IMR-90 (cell line): Measurements from ENCODE around the gene COX4I1. TPM values are rescaled to one million over a fixed set of nuclear protein-coding genes. Genes with fewer than 3 reads are reported as not detected.

Source experiments
- ATAC-seq: fragments of 200-7000 bp; cut with Tn5 transposase; 2 replicates; pipeline ENCODE4 v1.9.1; 2020; ENCODE audit warnings: low read depth, mild to moderate bottlenecking, moderate library complexity
- BruUV-seq: library from RNA; stranded (reverse); fragments of 400-500 nt; replicated peaks from 2 replicates; lab custom pipeline; 2021; lab: Mats Ljungman, UMichigan
- CTCF ChIA-PET: fragments of 300-600 bp; formaldehyde crosslinking; extraction: SDS; loops from one replicate; lab custom pipeline; 2021; ENCODE audit warnings: antibody characterized with exemption; lab: Yijun Ruan, JAX
- POLR2A ChIA-PET: fragments of 300-600 bp; sonication (Branson Sonifier 250); formaldehyde crosslinking; loops from one replicate; lab custom pipeline; 2022; ENCODE audit warnings: antibody characterized with exemption; ENCODE audit not compliant: unreplicated experiment; lab: Charles Lee
- DNase-seq: peaks from one replicate; pipeline ENCODE4 v3.0.0; 2013
- H2AFZ ChIP-seq: replicated peaks from 2 replicates; pipeline ENCODE3; 2013; ENCODE audit warnings: low read length, mild to moderate bottlenecking; ENCODE audit not compliant: poor library complexity
- H2AK5ac ChIP-seq: 2 replicates; pipeline ENCODE4 v1.6.1; 2013; ENCODE audit warnings: low read depth, low read length, inconsistent platforms
- H2AK9ac ChIP-seq: replicated peaks from 2 replicates; pipeline ENCODE3; 2013; ENCODE audit warnings: mild to moderate bottlenecking, low read depth, low read length, moderate library complexity; ENCODE audit not compliant: poor library complexity
- H2BK120ac ChIP-seq: 2 replicates; pipeline ENCODE4 v1.6.1; 2013; ENCODE audit warnings: low read depth, low read length, inconsistent platforms
- H2BK15ac ChIP-seq: 3 replicates; pipeline ENCODE4 v1.6.1; 2013; ENCODE audit warnings: low read depth, low read length, inconsistent platforms
- H2BK20ac ChIP-seq: 2 replicates; pipeline ENCODE4 v1.6.1; 2013; ENCODE audit warnings: low read depth, mild to moderate bottlenecking, inconsistent platforms, low read length, moderate library complexity
- H2BK5ac ChIP-seq: 2 replicates; pipeline ENCODE4 v1.6.1; 2013; ENCODE audit warnings: mild to moderate bottlenecking, low read depth, low read length, inconsistent platforms; ENCODE audit not compliant: poor library complexity, severe bottlenecking
- H3K14ac ChIP-seq: replicated peaks from 2 replicates; pipeline ENCODE4 v1.6.1; 2013; ENCODE audit warnings: low read depth, low read length, inconsistent platforms
- H3K18ac ChIP-seq: 2 replicates; pipeline ENCODE4 v1.6.1; 2013; ENCODE audit warnings: low read depth, low read length, control low read depth
- H3K23ac ChIP-seq: 2 replicates; pipeline ENCODE4 v1.6.1; 2013; ENCODE audit warnings: low read depth, low read length, inconsistent platforms
- H3K27ac ChIP-seq: 2 replicates; pipeline ENCODE4 v1.5.1; 2013; ENCODE audit warnings: mild to moderate bottlenecking, control low read depth, low read length; ENCODE audit not compliant: insufficient read depth
- H3K27me3 ChIP-seq: 2 replicates; pipeline ENCODE4 v1.6.1; 2013; ENCODE audit warnings: low read length; ENCODE audit not compliant: control insufficient read depth, insufficient read depth
- H3K36me3 ChIP-seq: 2 replicates; pipeline ENCODE4 v1.6.1; 2013; ENCODE audit warnings: low read length, mixed read lengths; ENCODE audit not compliant: control insufficient read depth, insufficient read depth
- H3K4ac ChIP-seq: 2 replicates; pipeline ENCODE4 v1.6.1; 2013; ENCODE audit warnings: low read depth, low read length, inconsistent platforms
- H3K4me1 ChIP-seq: 2 replicates; pipeline ENCODE4 v1.6.1; 2013; ENCODE audit warnings: low read length, mixed read lengths; ENCODE audit not compliant: control insufficient read depth, insufficient read depth
- H3K4me2 ChIP-seq: 2 replicates; pipeline ENCODE4 v1.6.1; 2013; ENCODE audit warnings: low read depth, mild to moderate bottlenecking, control low read depth, low read length, moderate library complexity
- H3K4me3 ChIP-seq: 2 replicates; pipeline ENCODE4 v1.5.1; 2013; ENCODE audit warnings: low read depth, mild to moderate bottlenecking, control low read depth, low read length, moderate library complexity; ENCODE audit not compliant: insufficient read depth
- H3K56ac ChIP-seq: 2 replicates; pipeline ENCODE4 v1.6.1; 2013; ENCODE audit warnings: low read length, inconsistent platforms; ENCODE audit not compliant: insufficient read depth; ENCODE audit errors: extremely low read depth
- H3K79me1 ChIP-seq, 2 experiments: 2 replicates each; pipeline ENCODE4 v1.6.1; 2013; ENCODE audit warnings: low read length in 2 of 2, inconsistent platforms in 1 of 2, low read depth in 1 of 2
- H3K9ac ChIP-seq: 2 replicates; pipeline ENCODE4 v1.6.1; 2013; ENCODE audit warnings: low read depth, low read length, control low read depth
- H3K9me1 ChIP-seq: 2 replicates; pipeline ENCODE4 v1.6.1; 2013; ENCODE audit warnings: low read length, inconsistent platforms; ENCODE audit not compliant: insufficient read depth
- H3K9me3 ChIP-seq: 2 replicates; pipeline ENCODE4 v1.6.1; 2013; ENCODE audit warnings: low read length; ENCODE audit not compliant: control insufficient read depth, insufficient read depth
- H4K20me1 ChIP-seq: 2 replicates; pipeline ENCODE4 v1.6.1; 2013; ENCODE audit warnings: low read length, inconsistent platforms; ENCODE audit not compliant: insufficient read depth
- H4K5ac ChIP-seq: 2 replicates; pipeline ENCODE4 v1.6.1; 2013; ENCODE audit warnings: mild to moderate bottlenecking, low read depth, low read length, control low read depth
- H4K8ac ChIP-seq, 2 experiments: 2 replicates each; pipeline ENCODE4 v1.6.1; 2013; ENCODE audit warnings: low read depth in 2 of 2, low read length in 2 of 2, control low read depth in 1 of 2, inconsistent platforms in 1 of 2
- H4K91ac ChIP-seq: 2 replicates; pipeline ENCODE4 v1.6.1; 2013; ENCODE audit warnings: low read depth, low read length, inconsistent platforms; ENCODE audit not compliant: insufficient read depth
- BHLHE40 ChIP-seq: fragments of 150-350 bp; IDR thresholded peaks from 2 replicates; pipeline ENCODE4 v1.6.1; 2016; ENCODE audit warnings: mild to moderate bottlenecking, low read depth, low read length
- CEBPB ChIP-seq: IDR thresholded peaks from 2 replicates; pipeline ENCODE4 v1.6.1; 2012; ENCODE audit warnings: low read depth, low read length, improper control_type of control experiment
- CHD1 ChIP-seq: IDR thresholded peaks from 2 replicates; pipeline ENCODE4 v1.6.1; 2012; ENCODE audit warnings: low read depth, low read length, improper control_type of control experiment
- CTCF ChIP-seq: conservative IDR thresholded peaks from 2 replicates; pipeline ENCODE4 v1.5.1; 2012; ENCODE audit warnings: mild to moderate bottlenecking, low read depth, low read length, improper control_type of control experiment
- FOS ChIP-seq: fragments of 150-350 bp; IDR thresholded peaks from 2 replicates; pipeline ENCODE4 v1.6.1; 2016; ENCODE audit warnings: low read depth, low read length
- MAFK ChIP-seq: IDR thresholded peaks from 2 replicates; pipeline ENCODE4 v1.6.1; 2012; ENCODE audit warnings: low read depth, low read length, improper control_type of control experiment
- MAZ ChIP-seq: IDR thresholded peaks from 2 replicates; pipeline ENCODE4 v1.6.1; 2012; ENCODE audit warnings: low read depth, mild to moderate bottlenecking, low read length, improper control_type of control experiment, moderate library complexity, borderline replicate concordance
- MXI1 ChIP-seq: IDR thresholded peaks from 2 replicates; pipeline ENCODE4 v1.6.1; 2012; ENCODE audit warnings: low read depth, mild to moderate bottlenecking, low read length, moderate library complexity, borderline replicate concordance
- NFE2L2 ChIP-seq: fragments of 150-350 bp; IDR thresholded peaks from 2 replicates; pipeline ENCODE4 v1.6.1; 2016; ENCODE audit warnings: low read depth, mild to moderate bottlenecking, low read length
- POLR2A ChIP-seq: IDR thresholded peaks from 2 replicates; pipeline ENCODE4 v1.6.1; 2012; ENCODE audit warnings: mild to moderate bottlenecking, low read depth, low read length
- RAD21 ChIP-seq: IDR thresholded peaks from 2 replicates; pipeline ENCODE4 v1.6.1; 2012; ENCODE audit warnings: low read length, improper control_type of control experiment
- RCOR1 ChIP-seq: IDR thresholded peaks from 2 replicates; pipeline ENCODE4 v1.6.1; 2012; ENCODE audit warnings: mild to moderate bottlenecking, low read length, improper control_type of control experiment; ENCODE audit not compliant: insufficient replicate concordance
- RFX5 ChIP-seq: IDR thresholded peaks from 2 replicates; pipeline ENCODE4 v1.8.0; 2012; ENCODE audit warnings: low read depth, mild to moderate bottlenecking, low read length, moderate library complexity
- SMC3 ChIP-seq: fragments of 150-350 bp; IDR thresholded peaks from 2 replicates; pipeline ENCODE4 v1.6.1; 2016; ENCODE audit warnings: low read depth, mild to moderate bottlenecking, antibody characterized with exemption, low read length, moderate library complexity
- USF2 ChIP-seq: fragments of 150-350 bp; IDR thresholded peaks from 2 replicates; pipeline ENCODE4 v1.6.1; 2017; ENCODE audit warnings: mild to moderate bottlenecking, antibody characterized with exemption, low read length, low read depth
- WGBS, 2 experiments: methylation state at CpG; one replicate each; pipeline versions ENCODE4 v1.1.5 to v1.1.7; 2013; ENCODE audit warnings: missing lambda C conversion rate in 2 of 2; ENCODE audit not compliant: insufficient read length in 1 of 2; ENCODE audit errors: extremely low coverage in 2 of 2; 5-methylcytosine and 5-hydroxymethylcytosine counted together
- dilution Hi-C: fragments of 300-500 bp; cut with HindIII; formaldehyde crosslinking; loops from one replicate; pipeline ENCODE4 v1.14.3; 2018; ENCODE audit warnings: low sequenced_read_pairs; ENCODE audit not compliant: unreplicated experiment
- in situ Hi-C: fragments of 300-500 bp; cut with MboI; formaldehyde crosslinking; loops from 3 replicates; pipeline ENCODE4 v1.14.3; 2019; ENCODE audit warnings: low sequenced_read_pairs, inconsistent platforms, mixed read lengths
- intact Hi-C: fragments of 100-400 bp; cut with micrococcal nuclease; formaldehyde crosslinking; loops from 2 replicates; pipeline ENCODE4 v1.10.0; 2022
- polyA plus RNA-seq, 3 experiments: library from polyadenylated mRNA; depleted of rRNA; stranded (reverse); fragments of >200 nt; gene quantifications; 2 replicates each; pipeline ENCODE4 v1.2.3, GENCODE V29; 2012; ENCODE audit warnings: low replicate concordance in 1 of 3
- total RNA-seq: library from RNA; depleted of rRNA; stranded (reverse); fragments of >200 nt; gene quantifications from 2 replicates; pipeline ENCODE4 v1.2.3, GENCODE V29; 2012
- TF ChIP-seq, protein P1 (sequence below): fragments of 150-350 bp; IDR thresholded peaks from 2 replicates; pipeline ENCODE4 v1.6.1; 2016; ENCODE audit warnings: low read depth, mild to moderate bottlenecking, low read length, moderate library complexity, borderline replicate concordance

COX4I1 gene
- total and polyA plus RNA-seq, 2 of the 4 experiments (the other 2 are of a cell fraction), result 397 to 700 TPM

GRCh38 chr16:85767531-85767930, 32.0 kb upstream of the COX4I1 start:
- no peaks in the 10 kb centered on the region for H3K27me3 ChIP-seq
- H4K5ac ChIP-seq, result peak overlapping the region; percentile 32
- POLR2A ChIA-PET, result no interaction called here
- TF ChIP-seq NFE2L2 (peak; percentile 75), MAFK (no peak), FOS (peak; percentile 85), CTCF (no peak), POLR2A (peak; percentile 6; the same call in 1 of the 2 replicates), RFX5 (no peak), USF2 (no peak), CHD1 (no peak), BHLHE40 (no peak), MXI1 (no peak), CEBPB (peak; percentile 48), RAD21 (no peak; the same call in 1 of the 2 replicates), SMC3 (no peak), MAZ (peak; percentile 53; the same call in 1 of the 2 replicates), RCOR1 (no peak)
- TF ChIP-seq, protein P1, sequence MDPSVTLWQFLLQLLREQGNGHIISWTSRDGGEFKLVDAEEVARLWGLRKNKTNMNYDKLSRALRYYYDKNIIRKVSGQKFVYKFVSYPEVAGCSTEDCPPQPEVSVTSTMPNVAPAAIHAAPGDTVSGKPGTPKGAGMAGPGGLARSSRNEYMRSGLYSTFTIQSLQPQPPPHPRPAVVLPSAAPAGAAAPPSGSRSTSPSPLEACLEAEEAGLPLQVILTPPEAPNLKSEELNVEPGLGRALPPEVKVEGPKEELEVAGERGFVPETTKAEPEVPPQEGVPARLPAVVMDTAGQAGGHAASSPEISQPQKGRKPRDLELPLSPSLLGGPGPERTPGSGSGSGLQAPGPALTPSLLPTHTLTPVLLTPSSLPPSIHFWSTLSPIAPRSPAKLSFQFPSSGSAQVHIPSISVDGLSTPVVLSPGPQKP, result no peak
- H3K14ac ChIP-seq, result peak overlapping the region; percentile 82
- peak overlapping the region; percentile 93 for H2BK20ac ChIP-seq
- H3K4me1 ChIP-seq, result peaks cover 10% of the 10 kb centered on the region
- 0 out of 2 replicates have a peak overlapping the region, but pooled peaks have one; percentile 20 for H3K9ac ChIP-seq
- WGBS, 2 experiments, result 24% methylated on average over 4 of the region's 8 CpGs; no CpG with 5 or more reads in 1 of the 2 experiments
- H3K27ac ChIP-seq, result peak overlapping the region; percentile 71
- no peak overlapping the region for H3K4me3 ChIP-seq
- H3K56ac ChIP-seq, result peak overlapping the region; percentile 44
- dilution Hi-C loops, result no loop called here
- peak overlapping the region; percentile 96 for H4K91ac ChIP-seq
- H2BK15ac ChIP-seq, result peak overlapping the region; percentile 95; the same call in 2 of the 3 replicates
- peaks cover 0 to 10% of the 10 kb centered on the region in 2 experiments; a peak in 1 of 4 replicates for H3K79me1 ChIP-seq
- peak; percentile 99 for ATAC-seq
- DNase-seq, result peak; percentile 88
- H3K36me3 ChIP-seq, result peaks cover 2% of the 10 kb centered on the region
- peak overlapping the region; percentile 87 to 88 for H4K8ac ChIP-seq
- intact Hi-C loops, result no loop called here
- H2AK5ac ChIP-seq, result peak overlapping the region; percentile 98
- H4K20me1 ChIP-seq, result no peaks in the 10 kb centered on the region
- CTCF ChIA-PET, result no interaction called here
- H3K9me3 ChIP-seq, result no peaks in the 10 kb centered on the region
- H2AFZ ChIP-seq, result peak overlapping the region; percentile 94
- BruUV-seq, result no TSS peak
- H3K9me1 ChIP-seq, result peaks cover 16% of the 10 kb centered on the region
- peak overlapping the region; percentile 83; the same call in 1 of the 2 replicates for H3K23ac ChIP-seq
- no peak overlapping the region; the same call in 1 of the 2 replicates for H3K18ac ChIP-seq
- no peak overlapping the region for H3K4me2 ChIP-seq
- in situ Hi-C loops, result no loop called here
- H2BK120ac ChIP-seq, result peak overlapping the region; percentile 95
- peak overlapping the region; percentile 95 for H3K4ac ChIP-seq
- H2AK9ac ChIP-seq, result peak overlapping the region; percentile 86
- H2BK5ac ChIP-seq, result peak overlapping the region; percentile 87
